BJ (cell line): Measurements from ENCODE around the gene APEH. TPM values are rescaled to one million over a fixed set of nuclear protein-coding genes. Genes with fewer than 3 reads are reported as not detected.

Experiments used
- CTCF ChIA-PET: fragments of 350-600 bp; formaldehyde crosslinking; extraction: SDS; loops from one replicate; lab custom pipeline; 2021; ENCODE audit warnings: antibody characterized with exemption, inconsistent platforms; lab: Yijun Ruan, JAX
- POLR2A ChIA-PET: fragments of 300-600 bp; sonication (Branson Sonifier 250); formaldehyde crosslinking; extraction: SDS; loops from one replicate; lab custom pipeline; 2021; ENCODE audit warnings: antibody characterized with exemption; lab: Charles Lee
- DNase-seq: peaks from one replicate; pipeline ENCODE4 v3.0.0-alpha.2; 2011; ENCODE audit warnings: low read depth
- H3K27me3 ChIP-seq: 2 replicates; pipeline ENCODE4 v1.6.0; 2011; ENCODE audit warnings: low read length; ENCODE audit not compliant: control insufficient read depth, insufficient read depth
- H3K36me3 ChIP-seq: 2 replicates; pipeline ENCODE4 v1.5.1; 2011; ENCODE audit warnings: low read length; ENCODE audit not compliant: control insufficient read depth, insufficient read depth
- H3K4me3 ChIP-seq: 2 replicates; pipeline ENCODE4 v1.5.1; 2011; ENCODE audit warnings: low read depth, mild to moderate bottlenecking, control low read depth, low read length
- CTCF ChIP-seq: IDR thresholded peaks from 2 replicates; pipeline ENCODE4 v1.5.1; 2011; ENCODE audit warnings: low read depth, mild to moderate bottlenecking, control low read depth, inconsistent platforms, low read length, moderate library complexity; ENCODE audit not compliant: insufficient read depth
- polyA plus RNA-seq: library from polyadenylated mRNA; depleted of rRNA; stranded (reverse); fragments of >200 nt; gene quantifications from 2 replicates; pipeline ENCODE4 v1.2.3, GENCODE V29; 2011

The APEH gene
- polyA plus RNA-seq, 1 experiment: 165 TPM

DNA sequence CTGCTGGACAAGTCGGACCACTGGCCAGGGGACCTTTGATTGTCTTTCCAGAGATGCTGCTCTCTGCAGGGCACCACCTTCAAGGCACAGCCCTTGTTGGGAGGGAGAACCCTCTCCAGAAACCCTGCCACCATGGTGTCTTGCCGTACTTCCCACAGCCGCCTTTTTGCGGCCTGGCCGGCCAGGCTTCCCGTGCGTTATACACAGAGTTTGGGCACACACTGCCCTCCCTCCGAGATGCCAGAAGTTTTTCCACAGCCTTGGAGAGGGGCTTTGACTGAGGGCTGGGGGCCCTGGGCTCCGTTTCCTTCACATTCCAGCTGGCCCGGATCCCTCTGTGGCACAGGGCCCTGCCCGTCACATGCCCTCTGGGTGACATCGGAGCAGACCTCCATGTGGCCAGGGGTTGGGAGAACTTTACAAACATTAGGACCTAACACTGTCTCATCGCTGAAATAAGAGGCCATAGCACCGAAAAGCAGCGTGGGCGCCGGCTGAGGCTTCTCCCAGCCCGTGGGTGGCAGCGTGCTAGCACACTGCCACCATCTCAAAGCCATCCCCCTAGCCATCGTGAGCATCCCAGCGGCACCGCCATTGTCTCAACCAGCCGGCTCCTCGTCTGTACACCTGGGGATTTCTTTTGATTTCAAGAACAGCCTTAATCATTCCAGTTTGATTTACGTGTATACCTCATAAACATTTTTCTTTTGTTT is 6.3 kb upstream of the APEH start:
- POLR2A ChIA-PET: no interaction called here
- DNase-seq: no peak
- Histone ChIP-seq H3K27me3 (peaks cover 5% of the 10 kb centered on the region; the same call in 1 of the 2 replicates), H3K4me3 (no peak overlapping the region), H3K36me3 (no peaks in the 10 kb centered on the region)
- TF ChIP-seq CTCF: no peak
- CTCF ChIA-PET: interaction anchor here (0.7 to 2.2 kb wide), 2 partner anchors 12 to 128 kb away, joined by 3 to 26 read pairs; no protein-coding TSS in a partner anchor

DNA sequence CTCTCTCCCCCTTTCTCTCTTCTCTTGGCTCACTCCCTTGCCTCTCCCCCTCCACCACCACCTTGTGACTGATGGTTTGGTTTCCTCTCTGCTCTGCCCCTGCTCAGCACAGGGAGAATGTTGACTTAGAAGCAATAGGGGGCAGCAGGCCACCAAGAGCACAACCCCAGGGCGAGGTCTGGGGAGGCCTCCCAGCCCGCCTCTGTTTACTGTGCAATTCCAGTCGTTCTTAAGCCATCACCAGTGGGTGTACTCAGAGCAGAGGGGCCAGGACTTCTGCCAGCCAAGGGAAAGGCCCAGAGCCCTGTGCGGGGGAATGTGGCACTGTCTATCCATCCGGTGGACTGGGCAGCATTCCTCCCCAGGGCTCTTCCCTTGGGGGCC is 5.7 kb upstream of the APEH start:
- Histone ChIP-seq H3K4me3 (no peak overlapping the region), H3K27me3 (peaks cover 5% of the 10 kb centered on the region; the same call in 1 of the 2 replicates), H3K36me3 (no peaks in the 10 kb centered on the region)
- CTCF ChIA-PET: interaction anchor here (5.4 kb wide), 1 partner anchor 129 kb away, joined by 152 read pairs; no protein-coding TSS in a partner anchor
- POLR2A ChIA-PET: no interaction called here
- TF ChIP-seq CTCF: 0 out of 2 replicates have a peak, but pooled peaks have one; percentile 7
- no peak for DNase-seq

- Histone ChIP-seq H3K4me3 (no peak overlapping the region), H3K27me3 (peaks cover 5% of the 10 kb centered on the region; the same call in 1 of the 2 replicates), H3K36me3 (no peaks in the 10 kb centered on the region)
- POLR2A ChIA-PET: no interaction called here
- DNase-seq: no peak
- no peak for TF ChIP-seq CTCF
- CTCF ChIA-PET: interaction anchor here (0.5 to 5.4 kb wide), 4 partner anchors 82 to 150 kb away, joined by 3 to 152 read pairs (median 5); no protein-coding TSS in a partner anchor
Observed at GRCh38 chr3:49668861-49669260, 5.3 kb upstream of the APEH start.

- no peaks in the 10 kb centered on the region for H3K36me3 ChIP-seq
- no peak for TF ChIP-seq CTCF
- H3K27me3 ChIP-seq: peaks cover 5% of the 10 kb centered on the region; the same call in 1 of the 2 replicates
- no peak overlapping the region for H3K4me3 ChIP-seq
- ChIA-PET CTCF (interaction anchor here (0.5 to 5.4 kb wide), 4 partner anchors 81 to 151 kb away, joined by 3 to 152 read pairs (median 5); no protein-coding TSS in a partner anchor), POLR2A (no interaction called here)
- DNase-seq: no peak
Observed at GRCh38 chr3:49669352-49669751, 4.8 kb upstream of the APEH start.

DNA sequence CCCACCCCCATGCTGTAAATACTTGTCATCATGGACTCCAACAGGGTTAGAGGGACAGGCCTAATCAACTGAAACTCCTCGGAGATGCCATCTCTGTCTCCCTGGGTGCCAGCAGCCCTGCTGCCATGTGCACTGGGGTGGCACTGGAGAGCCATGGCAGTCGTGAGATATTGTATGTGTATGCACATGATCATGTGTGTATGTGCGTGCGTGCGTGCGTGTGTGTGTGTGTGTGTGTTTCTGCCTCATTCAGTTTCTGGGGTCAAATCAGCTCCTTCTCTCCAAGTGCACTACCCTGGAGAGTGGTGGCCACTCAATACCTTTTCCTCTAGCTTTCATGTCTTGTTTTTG is 3.2 kb upstream of the APEH start:
- H3K4me3 ChIP-seq: no peak overlapping the region
- no peak for TF ChIP-seq CTCF
- no peaks in the 10 kb centered on the region for H3K36me3 ChIP-seq
- POLR2A ChIA-PET: no interaction called here
- DNase-seq: no peak
- H3K27me3 ChIP-seq: 0 out of 2 replicates have a peak, but pooled peaks cover 3% of the 10 kb centered on the region
- CTCF ChIA-PET: interaction anchor here (1.0 to 5.4 kb wide), 12 partner anchors 7 to 132 kb away, joined by 3 to 152 read pairs (median 6); partner anchors contain the start of genes BSN and INKA1
